SK-N-MC (cell line): ENCODE data around the gene FGD6.

Source experiments
- DNase-seq: peaks from one replicate; pipeline ENCODE4 v3.0.0-alpha.2; 2011; ENCODE audit warnings: low read depth, low spot score
- H3K27ac ChIP-seq: fragments of 200-600 bp; sonication (generic); 2 replicates; pipeline ENCODE4 v1.5.1; 2016; ENCODE audit warnings: mixed run types
- H3K36me3 ChIP-seq: fragments of 200-600 bp; sonication (generic); 2 replicates; pipeline ENCODE4 v1.6.1; 2017; ENCODE audit warnings: antibody characterized with exemption, low read length, mixed read lengths; ENCODE audit not compliant: insufficient read depth
- H3K4me3 ChIP-seq: fragments of 200-600 bp; sonication (generic); 2 replicates; pipeline ENCODE4 v1.5.1; 2016
- H3K9ac ChIP-seq: fragments of 200-600 bp; sonication (generic); 2 replicates; pipeline ENCODE4 v1.8.0; 2017; ENCODE audit warnings: mixed run types, mixed read lengths; ENCODE audit not compliant: insufficient read length
- H3K9me3 ChIP-seq: fragments of 200-600 bp; sonication (generic); 2 replicates; pipeline ENCODE4 v1.6.1; 2017; ENCODE audit warnings: low read depth, mild to moderate bottlenecking, antibody characterized with exemption, low read length, moderate library complexity, mixed read lengths
- EZH2 ChIP-seq: fragments of 200-600 bp; sonication (generic); IDR thresholded peaks from one replicate; pipeline ENCODE4 v1.6.1; 2017; ENCODE audit warnings: antibody characterized with exemption
- FOXP2 ChIP-seq: optimal IDR thresholded peaks from 2 replicates; pipeline ENCODE3; 2011; ENCODE audit warnings: mild to moderate bottlenecking, moderate library complexity; ENCODE audit not compliant: insufficient read depth; ENCODE audit errors: extremely low read length, control extremely low read depth
- POLR2AphosphoS5 ChIP-seq: IDR thresholded peaks from 2 replicates; pipeline ENCODE4 v1.6.1; 2012; ENCODE audit warnings: mild to moderate bottlenecking, low read depth, low read length, borderline replicate concordance

FGD6 gene

GRCh38 chr12:95205016-95205624, 12.1 kb downstream of the FGD6 start:
- Histone ChIP-seq H3K27ac (peak overlapping the region; percentile 96), H3K36me3 (no peaks in the 10 kb centered on the region), H3K9ac (peak overlapping the region; percentile 42), H3K9me3 (no peaks in the 10 kb centered on the region), H3K4me3 (no peak overlapping the region)
- no peak for DNase-seq
- TF ChIP-seq FOXP2 (no peak), EZH2 (no peak), POLR2AphosphoS5 (no peak)

GRCh38 chr12:95204141-95204866, 13.0 kb downstream of the FGD6 start:
- Histone ChIP-seq H3K27ac (peak overlapping the region; percentile 96), H3K36me3 (no peaks in the 10 kb centered on the region), H3K4me3 (peak overlapping the region; percentile 68), H3K9me3 (no peaks in the 10 kb centered on the region), H3K9ac (peak overlapping the region; percentile 42)
- no peak for DNase-seq
- TF ChIP-seq FOXP2: no peak
- no peak for TF ChIP-seq POLR2AphosphoS5
- no peak for TF ChIP-seq EZH2

GRCh38 chr12:95203487-95204030, 13.7 kb downstream of the FGD6 start:
- peak overlapping the region; percentile 52 for H3K9ac ChIP-seq
- H3K9me3 ChIP-seq: no peaks in the 10 kb centered on the region
- no peak for DNase-seq
- peak overlapping the region; percentile 68 for H3K4me3 ChIP-seq
- no peaks in the 10 kb centered on the region for H3K36me3 ChIP-seq
- no peak for TF ChIP-seq FOXP2
- no peak for TF ChIP-seq EZH2
- no peak for TF ChIP-seq POLR2AphosphoS5
- peak overlapping the region; percentile 96 for H3K27ac ChIP-seq

- Histone ChIP-seq H3K9ac (peak overlapping the region; percentile 52), H3K9me3 (no peaks in the 10 kb centered on the region), H3K4me3 (peak overlapping the region; percentile 68), H3K27ac (peak overlapping the region; percentile 96), H3K36me3 (no peaks in the 10 kb centered on the region)
- peak; percentile 82 for DNase-seq
- TF ChIP-seq FOXP2 (no peak), POLR2AphosphoS5 (peak; percentile 27; the same call in 1 of the 2 replicates)
Observed at GRCh38 chr12:95202691-95203486, 14.4 kb downstream of the FGD6 start.

- no peak for DNase-seq
- Histone ChIP-seq H3K4me3 (peak overlapping the region; percentile 66), H3K9me3 (no peaks in the 10 kb centered on the region), H3K9ac (peak overlapping the region; percentile 57), H3K27ac (peak overlapping the region; percentile 96), H3K36me3 (no peaks in the 10 kb centered on the region)
- TF ChIP-seq POLR2AphosphoS5 (no peak), FOXP2 (no peak), EZH2 (no peak)
Observed at GRCh38 chr12:95201056-95201670, 16.1 kb downstream of the FGD6 start.

- Histone ChIP-seq H3K9ac (peak overlapping the region; percentile 57), H3K9me3 (no peaks in the 10 kb centered on the region), H3K4me3 (peak overlapping the region; percentile 66), H3K36me3 (no peaks in the 10 kb centered on the region), H3K27ac (peak overlapping the region; percentile 96)
- TF ChIP-seq POLR2AphosphoS5 (no peak), EZH2 (no peak), FOXP2 (no peak)
- no peak for DNase-seq
Observed at GRCh38 chr12:95200128-95200894, 17.0 kb downstream of the FGD6 start.

GRCh38 chr12:95198914-95199313, 18.4 kb downstream of the FGD6 start:
- peak overlapping the region; percentile 46 for H3K4me3 ChIP-seq
- no peaks in the 10 kb centered on the region for H3K9me3 ChIP-seq

More at GRCh38 chr12:95198914-95199313, 18.4 kb downstream of the FGD6 start:
- TF ChIP-seq POLR2AphosphoS5 (no peak), FOXP2 (no peak), EZH2 (no peak)
- H3K36me3 ChIP-seq: no peaks in the 10 kb centered on the region
- peak overlapping the region; percentile 96 for H3K27ac ChIP-seq
- H3K9ac ChIP-seq: peak overlapping the region; percentile 48
- DNase-seq: no peak
